SU-DHL-6 (cell line): Measurements from ENCODE around the gene ATF7.

ENCODE experiments used
- H2AFZ ChIP-seq: fragments of 200-600 bp; sonication (generic); 2 replicates; pipeline ENCODE4 v1.6.1; 2014; ENCODE audit warnings: low read depth, mild to moderate bottlenecking, moderate library complexity, mixed read lengths, antibody characterized with exemption, low read length; ENCODE audit not compliant: severe bottlenecking
- H3F3A ChIP-seq: fragments of 200-600 bp; shearing (Covaris generic); 2 replicates; pipeline ENCODE4 v1.6.0; 2016; ENCODE audit warnings: antibody characterized with exemption, mild to moderate bottlenecking; ENCODE audit not compliant: insufficient read depth
- H3K27ac ChIP-seq: fragments of 200-600 bp; sonication (generic); 2 replicates; pipeline ENCODE4 v1.5.1; 2016; ENCODE audit warnings: low read depth, mild to moderate bottlenecking, low read length, moderate library complexity, mixed read lengths
- H3K27me3 ChIP-seq: fragments of 200-600 bp; sonication (generic), shearing (Covaris generic); 2 replicates; pipeline ENCODE4 v1.6.0; 2014; ENCODE audit warnings: mild to moderate bottlenecking, low read length
- H3K36me3 ChIP-seq: fragments of 200-600 bp; sonication (generic); 2 replicates; pipeline ENCODE4 v1.6.1; 2014; ENCODE audit warnings: mild to moderate bottlenecking, low read length, mixed read lengths
- H3K4me2 ChIP-seq: fragments of 300-600, 200-600 bp; shearing (Covaris generic), sonication (generic); 2 replicates; pipeline ENCODE4 v1.6.0; 2014; ENCODE audit warnings: low read length, low read depth, mild to moderate bottlenecking; ENCODE audit not compliant: poor library complexity, severe bottlenecking
- H3K4me3 ChIP-seq: fragments of 200-600 bp; sonication (generic); 2 replicates; pipeline ENCODE4 v1.5.1; 2014; ENCODE audit warnings: antibody characterized with exemption, low read length, mild to moderate bottlenecking, mixed read lengths; ENCODE audit not compliant: insufficient read depth, poor library complexity, severe bottlenecking
- H3K79me2 ChIP-seq: fragments of 200-600 bp; sonication (generic); 2 replicates; pipeline ENCODE4 v1.6.1; 2014; ENCODE audit warnings: mild to moderate bottlenecking, low read length, moderate library complexity; ENCODE audit not compliant: insufficient read depth
- H3K9ac ChIP-seq: fragments of 200-600 bp; sonication (generic); 2 replicates; pipeline ENCODE4 v1.7.0; 2014; ENCODE audit warnings: mild to moderate bottlenecking, low read length
- H3K9me2 ChIP-seq: fragments of 200-600 bp; sonication (generic); replicated peaks from 2 replicates; pipeline ENCODE4 v1.6.1; 2014; ENCODE audit warnings: low read length; ENCODE audit not compliant: insufficient read depth
- H3K9me3 ChIP-seq: fragments of 200-600 bp; sonication (generic); 2 replicates; pipeline ENCODE4 v1.6.1; 2014; ENCODE audit warnings: low read length, mixed read lengths; ENCODE audit not compliant: insufficient read depth
- H4K20me1 ChIP-seq: fragments of 200-600 bp; sonication (generic); 2 replicates; pipeline ENCODE4 v1.6.1; 2014; ENCODE audit warnings: low read depth, mild to moderate bottlenecking, antibody characterized with exemption, low read length, moderate library complexity, mixed read lengths
- EZH2phosphoT487 ChIP-seq: fragments of 200-600 bp; sonication (generic), shearing (Covaris generic); conservative IDR thresholded peaks from 2 replicates; pipeline ENCODE4 v1.6.1; 2018; ENCODE audit warnings: mild to moderate bottlenecking, antibody characterized with exemption, low read length, moderate library complexity, mixed read lengths
- TF ChIP-seq, protein P1 (sequence below): fragments of 200-600 bp; sonication (generic); IDR thresholded peaks from one replicate; pipeline ENCODE4 v1.5.1; 2017; ENCODE audit warnings: antibody characterized with exemption, mild to moderate bottlenecking, low read length, moderate library complexity; ENCODE audit not compliant: insufficient read depth, poor library complexity, severe bottlenecking

The ATF7 gene

DNA sequence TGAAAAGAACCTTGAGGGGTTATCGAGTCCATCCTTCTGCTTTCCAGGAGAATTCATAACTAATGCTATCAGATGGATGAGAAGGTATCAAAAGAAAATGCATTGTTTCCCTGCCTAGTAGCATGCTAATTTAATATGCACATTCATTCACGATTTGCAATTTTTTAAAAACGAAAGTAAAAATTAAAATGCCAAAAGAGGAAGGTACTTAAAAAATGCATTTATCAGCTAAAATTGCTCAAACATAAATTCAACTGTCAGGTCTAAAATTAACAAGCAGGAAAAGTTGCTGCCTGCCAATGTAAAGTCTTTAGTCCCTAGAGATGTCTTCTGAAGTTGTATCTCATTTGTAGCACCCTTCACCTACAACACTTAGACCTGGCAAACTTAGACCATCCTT is 7.9 kb downstream of the ATF7 start:
- Histone ChIP-seq H3F3A (peaks cover 41% of the 10 kb centered on the region), H3K9me3 (no peaks in the 10 kb centered on the region), H4K20me1 (no peaks in the 10 kb centered on the region), H3K27me3 (no peaks in the 10 kb centered on the region), H3K4me2 (peak overlapping the region; percentile 98), H3K79me2 (peaks cover 52% of the 10 kb centered on the region), H3K27ac (peak overlapping the region; percentile 84), H3K36me3 (no peaks in the 10 kb centered on the region), H2AFZ (peak overlapping the region; percentile 11), H3K9me2 (no peaks in the 10 kb centered on the region), H3K4me3 (peak overlapping the region; percentile 53), H3K9ac (peak overlapping the region; percentile 52)
- no peak for TF ChIP-seq EZH2phosphoT487
- TF ChIP-seq, protein P1, sequence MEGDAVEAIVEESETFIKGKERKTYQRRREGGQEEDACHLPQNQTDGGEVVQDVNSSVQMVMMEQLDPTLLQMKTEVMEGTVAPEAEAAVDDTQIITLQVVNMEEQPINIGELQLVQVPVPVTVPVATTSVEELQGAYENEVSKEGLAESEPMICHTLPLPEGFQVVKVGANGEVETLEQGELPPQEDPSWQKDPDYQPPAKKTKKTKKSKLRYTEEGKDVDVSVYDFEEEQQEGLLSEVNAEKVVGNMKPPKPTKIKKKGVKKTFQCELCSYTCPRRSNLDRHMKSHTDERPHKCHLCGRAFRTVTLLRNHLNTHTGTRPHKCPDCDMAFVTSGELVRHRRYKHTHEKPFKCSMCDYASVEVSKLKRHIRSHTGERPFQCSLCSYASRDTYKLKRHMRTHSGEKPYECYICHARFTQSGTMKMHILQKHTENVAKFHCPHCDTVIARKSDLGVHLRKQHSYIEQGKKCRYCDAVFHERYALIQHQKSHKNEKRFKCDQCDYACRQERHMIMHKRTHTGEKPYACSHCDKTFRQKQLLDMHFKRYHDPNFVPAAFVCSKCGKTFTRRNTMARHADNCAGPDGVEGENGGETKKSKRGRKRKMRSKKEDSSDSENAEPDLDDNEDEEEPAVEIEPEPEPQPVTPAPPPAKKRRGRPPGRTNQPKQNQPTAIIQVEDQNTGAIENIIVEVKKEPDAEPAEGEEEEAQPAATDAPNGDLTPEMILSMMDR, result no peak

DNA sequence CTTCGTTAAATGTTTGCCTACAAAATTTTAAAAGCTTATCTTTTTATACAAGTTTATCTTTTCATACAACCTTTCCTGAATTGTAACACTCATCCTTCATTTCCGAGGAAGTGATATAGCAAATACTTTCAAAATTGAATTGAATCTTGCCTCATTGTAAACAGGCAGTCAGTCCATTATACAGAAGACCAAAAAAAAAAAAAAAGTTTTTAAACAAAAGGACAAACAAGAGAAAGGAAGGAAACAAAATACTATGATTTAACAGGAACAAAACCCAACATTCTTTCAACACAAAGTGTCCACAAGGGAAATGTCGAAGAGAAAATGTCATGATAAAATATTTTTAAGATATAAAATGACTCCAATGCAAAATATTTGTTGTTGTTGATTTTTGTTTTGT is 8.5 kb downstream of the ATF7 start:
- Histone ChIP-seq H2AFZ (no peak overlapping the region), H3K79me2 (peaks cover 46% of the 10 kb centered on the region)

DNA sequence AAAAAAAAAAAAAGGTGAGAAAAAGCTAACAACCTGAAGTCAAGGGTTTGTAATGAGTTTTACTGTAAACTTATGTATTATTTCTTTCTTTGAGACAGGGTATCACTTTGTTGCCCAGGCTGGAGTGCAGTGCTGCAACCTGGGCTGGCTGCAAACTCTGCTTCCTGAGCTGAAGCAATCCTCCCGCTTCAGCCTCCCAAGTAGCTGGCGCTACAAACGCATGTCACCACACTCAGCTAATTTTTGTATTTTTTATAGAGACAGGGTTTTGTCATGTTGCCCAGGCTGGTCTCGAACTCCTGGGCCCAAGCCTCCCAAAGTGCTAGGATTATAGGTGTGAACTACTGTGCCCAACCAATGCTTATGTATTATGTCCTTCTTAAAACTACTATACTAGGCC is 9.2 kb downstream of the ATF7 start:
- peak overlapping the region; percentile 98 for H3K4me2 ChIP-seq
- H3K9ac ChIP-seq, result no peak overlapping the region
- H3K9me2 ChIP-seq, result no peaks in the 10 kb centered on the region
- H3K9me3 ChIP-seq, result no peaks in the 10 kb centered on the region
- peaks cover 35% of the 10 kb centered on the region for H3F3A ChIP-seq
- H2AFZ ChIP-seq, result no peak overlapping the region
- H3K27me3 ChIP-seq, result no peaks in the 10 kb centered on the region
- TF ChIP-seq, protein P1, result no peak
- no peak for TF ChIP-seq EZH2phosphoT487
- H4K20me1 ChIP-seq, result no peaks in the 10 kb centered on the region
- H3K36me3 ChIP-seq, result no peaks in the 10 kb centered on the region
- peaks cover 43% of the 10 kb centered on the region for H3K79me2 ChIP-seq
- H3K27ac ChIP-seq, result peak overlapping the region; percentile 84; the same call in 1 of the 2 replicates
- no peak overlapping the region for H3K4me3 ChIP-seq

More for the DNA sequence above, 8.5 kb downstream of the ATF7 start:
- H3K4me2 ChIP-seq, result peak overlapping the region; percentile 98
- no peaks in the 10 kb centered on the region for H3K27me3 ChIP-seq
- no peaks in the 10 kb centered on the region for H3K9me2 ChIP-seq
- peak overlapping the region; percentile 84 for H3K27ac ChIP-seq
- H3K9me3 ChIP-seq, result no peaks in the 10 kb centered on the region
- TF ChIP-seq EZH2phosphoT487, result no peak
- TF ChIP-seq, protein P1, result no peak
- no peaks in the 10 kb centered on the region for H3K36me3 ChIP-seq
- H3K9ac ChIP-seq, result peak overlapping the region; percentile 52
- no peaks in the 10 kb centered on the region for H4K20me1 ChIP-seq
- H3F3A ChIP-seq, result peaks cover 35% of the 10 kb centered on the region
- peak overlapping the region; percentile 53 for H3K4me3 ChIP-seq
